Thymus (tissue), 14 donors: ENCODE data around the gene ANO3. TPM values are rescaled to one million over a fixed set of nuclear protein-coding genes. Genes with fewer than 3 reads are reported as not detected.
"Not testable (repeated sequence)": the region's sequence is repeated elsewhere in the genome, so short reads cannot be mapped to it uniquely, and the experiment has no call there.

Source experiments
- DNase-seq, 9 donors: peaks; one replicate each; pipeline ENCODE4 v3.0.0-alpha.2; 2013; ENCODE audit warnings: low spot score in 9 of 9, low read depth in 6 of 9, missing footprints in 1 of 9
- H3K27ac ChIP-seq, 2 donors: one replicate each; pipeline ENCODE4 v1.5.1; 2013; ENCODE audit warnings: control low read depth in 1 of 2, low read depth in 1 of 2, low read length in 1 of 2, mild to moderate bottlenecking in 1 of 2, moderate library complexity in 1 of 2
- H3K27me3 ChIP-seq, 2 donors: one replicate each; pipeline ENCODE4 v1.5.1; 2013; ENCODE audit warnings: low read length in 1 of 2; ENCODE audit not compliant: control insufficient read depth in 2 of 2, insufficient read depth in 1 of 2
- H3K36me3 ChIP-seq, 2 donors: one replicate each; pipeline ENCODE4 v1.5.1; 2013; ENCODE audit warnings: low read length in 1 of 2, mild to moderate bottlenecking in 1 of 2, moderate library complexity in 1 of 2; ENCODE audit not compliant: control insufficient read depth in 2 of 2, insufficient read depth in 2 of 2
- H3K4me1 ChIP-seq, 2 donors: one replicate each; pipeline ENCODE4 v1.5.1; 2013; ENCODE audit warnings: low read length in 2 of 2; ENCODE audit not compliant: control insufficient read depth in 2 of 2, insufficient read depth in 2 of 2
- H3K4me3 ChIP-seq, 2 donors: one replicate each; pipeline ENCODE4 v1.5.1; 2013; ENCODE audit warnings: low read length in 2 of 2, control low read depth in 1 of 2, mild to moderate bottlenecking in 1 of 2
- H3K9me3 ChIP-seq, 2 donors: one replicate each; pipeline ENCODE4 v1.5.1; 2013; ENCODE audit warnings: low read length in 1 of 2, mild to moderate bottlenecking in 1 of 2; ENCODE audit not compliant: control insufficient read depth in 2 of 2, insufficient read depth in 1 of 2
- WGBS: extraction: QIAGEN DNeasy Blood & Tissue Kit; methylation state at CpG from one replicate; pipeline ENCODE4 v1.1.7; 2013; 5-methylcytosine and 5-hydroxymethylcytosine counted together
- long read RNA-seq, 10 donors: transcript quantifications; one replicate each; lab custom pipeline, GENCODE V29; 2026
- polyA plus RNA-seq: library from polyadenylated mRNA; stranded (reverse); fragments of 200-250 nt; gene quantifications from one replicate; pipeline ENCODE4 v1.2.3, GENCODE V29; 2013
- total RNA-seq: library from RNA; stranded (reverse); fragments of 120-200 nt; gene quantifications from one replicate; pipeline ENCODE4 v1.2.4, GENCODE V29; 2013
- donor health status: healthy.

Gene ANO3
- 0.09 TPM for total RNA-seq
- 0.25 TPM for polyA plus RNA-seq
- long read RNA-seq, donor 1, result 0 reads
- long read RNA-seq, donor 2, result 0 reads
- long read RNA-seq, donor 3, result 0 reads
- long read RNA-seq, donor 4, result 0 reads
- long read RNA-seq, donor 5, result 0 reads
- long read RNA-seq, donor 6, result 0 reads
- long read RNA-seq, donor 7, result 0 reads
- long read RNA-seq, donor 8, result 0 reads
- long read RNA-seq, donor 9, result 0 reads
- long read RNA-seq, donor 10, result 0 reads

- no peaks in the 10 kb centered on the region for H3K36me3 ChIP-seq
- H3K4me3 ChIP-seq, result peak within 1 kb of the TSS in 1 of 2 donors; percentile 18
- H3K27me3 ChIP-seq, result peaks cover 0 to 7% of the 10 kb centered on the region in 2 donors
- no peaks in the 10 kb centered on the region for H3K9me3 ChIP-seq
- DNase-seq, result peak in 4 of 9 donors; percentile 2 to 9 (median 8)
- WGBS, result 7% methylated on average over 36 of the region's 36 CpGs
- no peak within 1 kb of the TSS for H3K27ac ChIP-seq
- H3K4me1 ChIP-seq, result no peaks in the 10 kb centered on the region
Measured at GRCh38 chr11:26331911-26332571, at the start of gene ANO3. Gene ANO3, plus strand, starts transcription at chr11:26332130. Its CDS starts 146 bp downstream, at chr11:26332276.

GRCh38 chr11:26283852-26284408 lies 48.0 kb upstream of the ANO3 start:
- Histone ChIP-seq H3K4me1 (no peaks in the 10 kb centered on the region), H3K9me3 (no peaks in the 10 kb centered on the region), H3K4me3 (no peak overlapping the region), H3K27ac (no peak overlapping the region), H3K27me3 (no peaks in the 10 kb centered on the region), H3K36me3 (no peaks in the 10 kb centered on the region)
- 67% methylated on average over 6 of the region's 6 CpGs for WGBS
- no peak for DNase-seq

- Histone ChIP-seq H3K36me3 (no peaks in the 10 kb centered on the region), H3K4me3 (no peak overlapping the region), H3K9me3 (no peaks in the 10 kb centered on the region), H3K4me1 (no peaks in the 10 kb centered on the region), H3K27ac (no peak overlapping the region), H3K27me3 (no peaks in the 10 kb centered on the region)
- WGBS, result 89% methylated on average over 3 of the region's 3 CpGs
- no peak for DNase-seq
Measured at GRCh38 chr11:26285608-26286007, 46.3 kb upstream of the ANO3 start.

GRCh38 chr11:26286472-26287066 lies 45.4 kb upstream of the ANO3 start:
- Histone ChIP-seq H3K27me3 (no peaks in the 10 kb centered on the region), H3K4me3 (no peak overlapping the region), H3K27ac (no peak overlapping the region), H3K9me3 (no peaks in the 10 kb centered on the region), H3K36me3 (no peaks in the 10 kb centered on the region), H3K4me1 (no peaks in the 10 kb centered on the region)
- DNase-seq, result peak in 2 of 9 donors; percentile 1 to 2
- WGBS, result 36% methylated on average over 5 of the region's 5 CpGs

GRCh38 chr11:26287067-26287518 lies 44.8 kb upstream of the ANO3 start:
- WGBS, result 94% methylated on average over 5 of the region's 5 CpGs
- H3K4me3 ChIP-seq, result no peak overlapping the region
- no peaks in the 10 kb centered on the region for H3K9me3 ChIP-seq
- H3K36me3 ChIP-seq, result no peaks in the 10 kb centered on the region
- DNase-seq, result no peak
- H3K27ac ChIP-seq, result no peak overlapping the region
- no peaks in the 10 kb centered on the region for H3K4me1 ChIP-seq
- H3K27me3 ChIP-seq, result no peaks in the 10 kb centered on the region

GRCh38 chr11:26297189-26297975 lies 34.5 kb upstream of the ANO3 start:
- no peaks in the 10 kb centered on the region for H3K36me3 ChIP-seq
- no peaks in the 10 kb centered on the region for H3K4me1 ChIP-seq
- no peaks in the 10 kb centered on the region for H3K9me3 ChIP-seq
- no peak overlapping the region for H3K27ac ChIP-seq
- peak in 1 of 9 donors; percentile 15 for DNase-seq
- WGBS, result 32% methylated on average over 4 of the region's 4 CpGs
- H3K4me3 ChIP-seq, result no peak overlapping the region
- no peaks in the 10 kb centered on the region for H3K27me3 ChIP-seq

GRCh38 chr11:26316372-26316771 lies 15.6 kb upstream of the ANO3 start:
- not testable (repeated sequence) for H3K27ac ChIP-seq, H3K27me3 ChIP-seq, H3K4me3 ChIP-seq, H3K4me1 ChIP-seq, DNase-seq, H3K36me3 ChIP-seq, H3K9me3 ChIP-seq
- 69% methylated on average over 5 of the region's 5 CpGs for WGBS

- H3K27me3 ChIP-seq, result no peaks in the 10 kb centered on the region
- no peaks in the 10 kb centered on the region for H3K4me1 ChIP-seq
- no peak for DNase-seq
- WGBS, result 33% methylated on average over 2 of the region's 2 CpGs
- H3K9me3 ChIP-seq, result no peaks in the 10 kb centered on the region
- no peak overlapping the region for H3K4me3 ChIP-seq
- H3K36me3 ChIP-seq, result no peaks in the 10 kb centered on the region
- no peak overlapping the region for H3K27ac ChIP-seq
Measured at GRCh38 chr11:26319906-26320305, 12.0 kb upstream of the ANO3 start.
